NCI-H748 (cell line): ENCODE results near the gene SESN1.

Source experiments
- DNase-seq: peaks from one replicate; lab custom pipeline; 2025; ENCODE audit not compliant: unreplicated experiment; lab: John Stamatoyannopoulos, UW

SESN1 gene

GRCh38 chr6:109033655-109034054 is 61.0 kb downstream of the SESN1 start:
- no peak for DNase-seq

DNA sequence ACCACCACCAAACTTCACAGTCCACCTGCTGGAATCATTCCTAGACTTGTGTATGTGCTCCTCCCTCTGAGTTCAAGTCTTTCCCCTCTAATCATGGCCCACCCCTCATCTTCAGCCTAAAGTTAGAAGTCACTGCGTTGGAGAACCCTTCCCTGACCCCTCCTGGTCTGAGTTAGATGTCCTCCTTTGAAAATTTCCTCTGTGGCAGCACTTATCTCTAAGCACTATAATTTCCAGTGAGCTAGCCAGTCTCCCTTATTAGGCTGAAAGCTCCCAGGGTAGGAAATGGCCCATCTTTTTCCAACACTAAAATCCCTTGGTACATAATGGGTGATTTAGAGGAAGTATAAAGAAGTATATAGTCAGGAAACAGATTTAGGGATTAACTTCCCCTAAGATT is 63.2 kb downstream of the SESN1 start:
- no peak for DNase-seq

DNA sequence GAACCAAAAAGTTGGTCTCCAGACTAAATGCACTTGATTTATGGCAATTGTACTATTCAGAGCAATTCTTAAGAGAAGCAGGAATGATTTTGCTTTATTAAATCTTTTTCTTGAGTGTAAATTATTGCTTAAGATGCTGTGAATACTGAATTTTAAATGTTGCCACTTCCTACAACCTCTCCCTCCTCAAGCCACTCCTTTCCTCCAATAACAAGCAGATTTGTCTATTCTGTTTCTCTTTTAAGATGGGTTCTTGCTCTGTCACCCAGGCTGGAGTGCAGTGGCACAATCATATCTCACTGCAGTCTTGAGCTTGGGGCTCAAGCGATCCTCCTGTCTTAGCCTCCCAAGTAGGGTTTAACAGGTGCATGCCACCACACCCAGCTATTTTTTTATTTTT is 65.3 kb downstream of the SESN1 start:
- no peak for DNase-seq

- no peak for DNase-seq
Observed at GRCh38 chr6:109028439-109028838, 66.2 kb downstream of the SESN1 start.

- DNase-seq: no peak
Observed at GRCh38 chr6:109027964-109028363, 66.7 kb downstream of the SESN1 start.

- no peak for DNase-seq
Observed at GRCh38 chr6:109025639-109026038, 69.0 kb downstream of the SESN1 start.

DNA sequence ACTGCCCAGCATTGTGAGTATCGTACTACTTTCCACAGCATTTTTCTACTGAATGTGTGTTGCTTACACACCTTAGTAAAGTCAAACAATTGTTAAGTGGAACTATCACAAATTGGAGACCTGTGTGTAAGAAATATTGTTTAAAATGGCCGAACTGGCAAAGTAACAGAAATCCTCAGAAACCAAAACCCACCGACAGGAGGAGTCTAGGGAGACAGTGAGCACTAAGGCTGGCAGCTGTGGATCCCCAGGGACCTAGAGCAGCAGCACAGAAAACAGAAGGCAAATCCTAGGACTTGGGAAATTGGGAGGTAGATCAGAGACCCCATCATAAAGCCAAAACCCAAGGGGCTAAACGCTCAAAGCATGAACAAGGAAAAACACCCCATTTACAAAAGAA is 69.9 kb downstream of the SESN1 start:
- DNase-seq: no peak

DNA sequence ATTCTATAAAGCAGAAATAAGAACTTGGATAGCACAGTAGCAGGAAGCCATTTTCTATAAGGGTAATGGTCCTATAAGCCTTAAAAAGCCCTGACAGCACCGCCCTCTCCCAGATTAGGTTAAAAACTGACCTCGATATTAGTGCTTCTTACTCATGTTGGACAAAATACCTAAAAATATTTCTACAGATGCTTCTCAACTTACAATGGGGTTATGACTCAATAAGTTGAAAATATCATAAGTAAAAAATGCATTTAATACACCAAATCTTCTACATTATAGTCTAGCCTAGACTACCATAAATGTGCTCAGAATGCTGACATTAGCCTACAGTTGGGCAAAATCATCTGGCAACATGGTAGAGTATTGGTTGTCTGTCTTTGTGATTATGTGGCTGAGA is 70.3 kb downstream of the SESN1 start:
- DNase-seq: no peak

- DNase-seq: no peak
Observed at GRCh38 chr6:109023356-109023925, 71.2 kb downstream of the SESN1 start.

DNA sequence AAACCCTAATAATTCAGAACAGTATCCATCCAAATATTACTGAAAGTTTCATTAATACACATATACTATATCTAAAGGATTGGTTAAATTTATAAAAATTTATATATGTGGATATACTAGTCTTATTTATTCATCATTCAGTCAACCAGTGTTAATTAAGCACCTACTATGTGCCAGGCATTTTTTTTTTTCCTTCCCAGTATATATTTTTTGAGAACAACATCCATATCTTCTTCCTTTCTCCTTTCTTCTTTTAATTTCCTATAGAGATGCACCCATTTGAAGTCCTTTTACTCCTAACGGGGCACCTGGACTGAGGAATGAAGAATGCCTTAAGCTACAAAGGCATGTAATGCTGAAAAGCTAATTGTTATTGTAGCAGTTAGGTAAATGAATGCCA is 72.8 kb downstream of the SESN1 start:
- DNase-seq: no peak

GRCh38 chr6:109019911-109020310 is 74.7 kb downstream of the SESN1 start:
- no peak for DNase-seq

- no peak for DNase-seq
Observed at GRCh38 chr6:109015176-109015575, 79.5 kb downstream of the SESN1 start.

- DNase-seq: no peak
Observed at GRCh38 chr6:109014606-109015005, 80.0 kb downstream of the SESN1 start.

DNA sequence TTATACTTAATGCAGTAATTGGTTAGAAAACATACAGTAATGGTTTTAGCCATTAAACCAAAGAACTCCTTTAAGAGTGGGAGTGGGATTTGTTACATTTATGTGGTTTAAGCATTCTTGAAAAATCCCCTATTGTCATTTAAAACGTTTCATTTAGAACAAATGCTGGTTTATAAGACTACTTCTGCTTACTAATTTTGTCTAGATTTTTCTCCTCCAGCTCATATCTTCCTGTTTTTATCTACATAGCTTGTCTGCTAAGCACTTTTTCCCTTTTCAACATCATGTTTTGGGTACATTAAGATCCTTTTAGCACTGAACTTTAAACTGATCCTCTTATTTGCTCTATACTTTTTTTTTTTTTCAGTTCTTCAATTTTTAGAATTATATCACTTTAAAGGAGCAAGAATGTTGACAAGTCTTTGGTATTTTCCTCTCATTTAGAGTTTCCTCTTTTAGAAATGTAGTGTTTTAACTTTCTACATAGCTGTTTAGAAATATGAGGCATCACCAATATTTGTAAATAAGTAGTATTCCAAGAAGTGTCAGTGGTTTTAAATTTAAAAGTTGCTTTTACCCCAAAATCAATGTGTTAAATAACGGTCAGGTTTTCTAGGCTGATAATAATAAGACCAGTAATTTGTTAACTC is 80.9 kb downstream of the SESN1 start:
- no peak for DNase-seq

DNA sequence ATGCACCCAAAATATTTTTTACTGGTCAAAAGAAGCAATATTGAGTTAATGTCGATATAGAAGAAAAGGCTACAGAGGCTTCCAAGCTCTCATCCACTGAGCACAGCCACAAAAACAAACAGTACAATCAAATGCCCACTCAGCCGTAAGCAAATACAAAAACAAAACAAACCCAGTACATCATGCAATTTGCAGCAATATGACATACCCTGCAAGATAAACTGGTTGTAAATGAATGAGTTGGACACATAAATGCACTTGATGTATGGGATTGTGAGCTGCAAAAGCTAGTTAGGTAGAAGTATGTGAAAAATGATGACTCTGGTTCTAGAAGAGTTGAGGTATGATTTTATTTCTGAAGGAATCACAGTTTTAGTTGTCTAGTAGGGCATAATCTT is 83.9 kb downstream of the SESN1 start:
- DNase-seq: peak; percentile 61

DNA sequence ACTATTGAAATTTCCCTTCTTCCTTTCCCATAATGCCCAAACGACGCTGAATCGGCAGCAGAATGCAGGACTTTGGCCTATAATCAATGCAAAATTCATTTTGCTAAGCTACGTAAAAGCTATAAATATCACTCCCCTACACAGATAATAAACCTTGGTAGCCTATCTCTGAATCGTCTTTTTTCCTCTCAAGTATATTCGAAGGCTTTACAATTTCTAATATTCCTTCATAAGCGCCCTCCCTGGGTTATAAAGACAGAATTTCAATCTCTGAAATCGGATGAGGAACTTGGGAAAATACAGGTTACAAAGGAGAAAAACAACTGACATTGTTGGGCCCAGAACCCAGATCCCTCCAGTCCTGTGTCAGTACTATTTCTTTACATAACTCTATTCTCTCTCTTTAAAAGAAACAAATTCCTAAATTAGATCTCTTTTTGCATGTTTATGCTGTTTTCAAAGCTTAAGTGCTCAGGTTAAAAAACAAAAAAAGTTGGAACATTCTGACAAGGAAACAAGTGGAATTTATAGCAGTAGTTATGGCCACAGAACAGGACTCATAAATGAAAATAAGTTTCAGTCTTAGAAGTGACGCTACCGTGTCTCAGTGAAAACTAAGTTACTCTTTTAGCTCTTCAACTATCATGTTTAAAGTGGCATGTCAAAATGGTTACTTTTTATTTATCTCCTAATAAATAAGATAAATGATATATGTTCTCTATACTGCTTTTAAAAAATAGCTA is 84.5 kb downstream of the SESN1 start:
- no peak for DNase-seq

GRCh38 chr6:109009236-109009961 is 85.2 kb downstream of the SESN1 start:
- DNase-seq: peak; percentile 94

- peak; percentile 68 for DNase-seq
Observed at GRCh38 chr6:109008537-109009235, 86.0 kb downstream of the SESN1 start.

- DNase-seq: no peak
Observed at GRCh38 chr6:109008054-109008453, 86.6 kb downstream of the SESN1 start.

GRCh38 chr6:109007521-109007920 is 87.1 kb downstream of the SESN1 start:
- DNase-seq: no peak

DNA sequence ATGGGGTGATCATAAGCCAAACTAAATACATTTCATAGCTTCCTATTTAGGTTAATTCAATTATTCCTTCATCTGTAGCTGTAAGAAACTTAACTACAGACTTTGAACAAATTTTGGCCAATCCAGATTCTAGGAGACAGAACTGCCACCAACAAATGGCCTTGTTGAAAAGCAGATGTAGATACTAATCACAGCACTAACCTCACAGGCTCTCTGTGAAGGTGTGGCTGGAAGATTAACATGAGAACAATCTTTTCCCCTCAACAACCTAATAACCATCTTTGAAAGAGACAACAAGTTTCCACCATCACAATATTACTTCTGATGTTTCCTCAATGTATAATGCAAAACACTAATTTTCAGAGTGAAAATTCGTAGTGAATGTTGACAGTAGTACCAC is 87.8 kb downstream of the SESN1 start:
- no peak for DNase-seq
